CD4-positive, alpha-beta T cell treated with Interferon gamma for 1 hour (primary cell): ENCODE data around the gene C2orf68.
"Not testable (repeated sequence)": the region's sequence is repeated elsewhere in the genome, so short reads cannot be mapped to it uniquely, and the experiment has no call there.

ENCODE experiments used
- DNase-seq: peaks from one replicate; pipeline ENCODE4 v3.0.0-alpha.2; 2020

The C2orf68 gene, protein sequence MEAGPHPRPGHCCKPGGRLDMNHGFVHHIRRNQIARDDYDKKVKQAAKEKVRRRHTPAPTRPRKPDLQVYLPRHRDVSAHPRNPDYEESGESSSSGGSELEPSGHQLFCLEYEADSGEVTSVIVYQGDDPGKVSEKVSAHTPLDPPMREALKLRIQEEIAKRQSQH

DNA sequence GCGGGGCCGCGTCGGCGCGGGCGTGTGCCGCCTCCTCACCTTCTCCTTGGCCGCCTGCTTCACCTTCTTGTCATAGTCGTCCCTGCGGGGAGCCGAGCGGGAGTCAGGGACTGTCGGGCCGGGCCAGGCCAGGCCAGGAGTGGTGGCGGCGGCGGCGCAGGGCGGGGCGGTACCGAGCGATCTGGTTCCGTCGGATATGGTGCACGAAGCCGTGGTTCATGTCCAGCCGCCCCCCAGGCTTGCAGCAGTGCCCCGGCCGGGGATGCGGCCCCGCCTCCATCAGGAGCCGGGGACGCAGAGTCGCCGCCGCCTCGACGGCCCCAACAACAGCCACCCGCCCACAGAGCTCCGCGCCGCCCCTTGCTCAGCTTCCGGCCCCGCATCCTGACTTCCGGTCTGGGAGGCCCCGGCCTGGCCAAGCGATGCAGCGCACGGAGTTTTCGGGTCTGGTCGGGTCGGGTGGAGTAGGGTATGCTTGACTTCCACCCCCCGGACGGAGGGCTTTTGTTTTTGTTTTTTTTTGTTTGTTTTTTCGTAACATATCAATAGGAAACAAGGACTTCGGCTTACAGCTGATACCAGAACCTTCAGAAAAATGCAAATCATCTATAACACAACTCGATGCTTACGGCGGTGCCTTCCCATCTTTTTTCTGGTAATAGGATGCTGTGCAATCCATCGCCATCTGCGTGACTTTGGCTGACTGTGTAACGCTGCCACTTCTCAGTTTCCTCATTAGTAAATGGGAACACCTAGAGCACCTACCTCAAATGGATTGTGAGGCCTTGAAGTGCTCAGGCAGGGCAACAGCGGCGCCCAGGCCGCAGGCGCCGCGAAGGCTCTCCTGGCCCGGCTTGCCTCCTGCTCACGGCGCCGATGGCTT is at the start of gene C2orf68:
TSS of gene C2orf68 (minus strand) at position 362 of the 883 bp plus-strand sequence. CDS start at position 280, 82 bp downstream.
- DNase-seq: peak; percentile 83

DNA sequence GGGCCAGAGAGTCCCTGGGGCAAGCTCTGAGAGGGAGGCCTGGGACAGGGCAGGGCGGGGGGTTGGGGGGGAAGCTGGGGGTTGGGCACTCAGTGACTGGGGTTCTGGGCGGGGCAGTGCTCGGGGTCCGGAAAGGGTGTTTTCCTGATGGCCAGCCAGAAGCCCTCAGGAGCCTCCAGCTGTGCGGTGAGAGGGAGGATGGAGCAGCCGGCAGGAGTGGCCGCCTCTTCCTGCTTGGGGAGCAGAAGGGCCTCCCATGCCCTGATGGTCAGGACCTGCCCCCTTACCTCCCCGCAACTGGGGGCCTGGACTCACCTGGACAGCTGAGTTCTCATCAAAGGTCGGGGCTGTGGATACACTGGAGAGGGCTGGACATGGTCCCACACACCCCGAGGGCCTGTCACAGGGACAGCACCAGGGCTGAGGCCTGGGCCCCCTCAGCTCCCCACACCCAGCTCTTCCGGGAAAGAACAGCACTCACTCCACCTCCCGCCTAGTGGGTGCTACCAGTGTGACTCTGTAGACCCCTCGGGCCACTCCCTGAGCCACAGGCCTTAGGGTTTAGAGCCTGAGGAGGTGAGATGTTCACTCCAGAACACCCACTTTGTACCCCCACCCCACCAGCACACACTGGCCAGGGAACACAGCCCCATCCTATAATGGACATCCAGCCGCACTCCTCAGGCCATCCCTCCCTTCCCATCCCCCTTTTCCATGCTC is 49.4 kb upstream of the C2orf68 start:
- no peak for DNase-seq

DNA sequence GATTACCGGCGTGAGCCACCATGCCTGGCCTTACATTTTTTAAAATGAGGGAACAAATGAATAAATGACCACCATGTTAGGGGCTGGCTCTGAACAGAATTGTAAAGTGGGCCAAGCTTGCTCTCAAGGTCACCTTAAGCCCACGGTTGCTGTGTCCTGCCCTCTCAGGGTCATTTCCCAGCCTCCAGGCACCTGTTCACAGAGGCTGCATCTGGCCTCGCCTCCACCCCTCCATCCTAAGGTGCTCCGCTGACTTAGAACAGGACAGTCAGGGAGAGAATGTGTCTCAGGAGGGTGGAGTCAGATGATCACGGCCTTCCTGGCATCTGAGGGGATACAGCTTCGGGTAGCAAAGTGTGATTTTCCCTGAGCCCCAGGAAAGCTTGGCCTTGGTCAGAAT is 48.9 kb upstream of the C2orf68 start:
- no peak for DNase-seq

DNA sequence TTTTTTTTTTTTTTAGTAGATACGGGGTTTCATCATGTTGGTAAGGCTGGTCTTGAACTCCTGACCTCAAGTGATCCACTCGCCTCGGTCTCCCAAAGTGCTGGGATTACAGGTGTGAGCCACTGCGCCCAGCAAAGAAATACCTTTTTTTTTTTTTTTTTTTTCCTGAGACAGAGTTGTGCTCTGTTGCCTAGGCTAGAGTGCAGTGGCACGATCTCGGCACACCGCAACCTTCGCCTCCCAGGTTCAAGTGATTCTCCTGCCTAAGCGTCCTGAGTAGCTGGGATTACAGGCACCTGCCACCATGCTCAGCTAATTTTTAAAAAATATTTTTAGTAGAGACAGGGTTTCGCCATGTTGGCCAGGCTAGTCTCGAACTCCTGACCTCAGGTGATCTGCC is 48.4 kb upstream of the C2orf68 start:
- not testable (repeated sequence) for DNase-seq

DNA sequence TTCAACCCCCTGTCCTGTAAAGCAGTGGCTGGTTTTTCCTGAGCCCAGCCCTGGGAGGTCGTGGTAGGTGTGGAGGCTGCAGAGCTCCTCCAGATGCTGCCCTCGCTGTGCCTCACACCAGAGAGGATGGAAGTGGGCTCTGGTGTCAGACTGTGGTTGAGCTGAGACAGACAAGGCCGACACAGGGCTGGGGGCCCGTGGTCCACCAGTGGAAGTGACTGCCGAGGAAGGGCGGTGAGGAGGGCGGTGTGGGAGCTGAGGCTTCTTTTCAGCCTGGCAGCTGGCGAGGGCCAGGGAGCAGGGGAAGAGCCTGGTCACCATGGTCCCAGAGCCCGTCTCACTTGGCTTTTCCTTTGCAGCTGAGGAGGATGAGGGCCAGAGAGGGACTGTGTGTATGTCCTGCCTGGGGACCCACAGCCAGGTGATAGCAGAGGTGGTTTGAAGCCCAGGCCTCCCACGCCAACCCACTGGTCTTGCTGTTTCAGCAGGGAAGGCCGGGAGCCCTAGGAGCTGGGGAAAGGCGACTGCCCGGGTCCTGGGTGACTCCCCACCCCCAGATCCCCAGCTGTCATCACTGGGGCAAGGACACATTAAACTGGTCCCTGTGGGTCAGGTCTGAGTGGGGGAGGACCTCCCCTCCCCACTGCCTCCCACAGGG is 47.6 kb upstream of the C2orf68 start:
- no peak for DNase-seq

DNA sequence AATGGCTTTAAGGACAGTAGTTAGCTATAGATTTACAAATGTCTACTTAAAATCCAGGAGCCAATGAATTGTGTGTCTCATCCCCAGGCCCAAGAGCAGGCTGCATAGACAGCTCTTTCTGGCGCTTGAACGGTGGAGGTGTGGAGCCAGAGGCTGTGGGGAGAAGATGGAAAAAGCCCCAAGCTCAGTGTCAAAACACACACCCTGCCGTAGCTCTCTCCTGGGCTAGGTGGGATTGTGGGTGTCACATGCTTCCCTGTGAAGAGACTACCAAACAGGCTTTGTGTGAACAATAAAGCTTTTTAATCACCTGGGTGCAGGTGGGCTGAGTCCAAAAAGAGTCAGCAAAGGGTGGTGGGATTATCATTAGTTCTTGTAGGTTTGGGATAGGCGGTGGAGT is 45.5 kb upstream of the C2orf68 start:
- not testable (repeated sequence) for DNase-seq

DNA sequence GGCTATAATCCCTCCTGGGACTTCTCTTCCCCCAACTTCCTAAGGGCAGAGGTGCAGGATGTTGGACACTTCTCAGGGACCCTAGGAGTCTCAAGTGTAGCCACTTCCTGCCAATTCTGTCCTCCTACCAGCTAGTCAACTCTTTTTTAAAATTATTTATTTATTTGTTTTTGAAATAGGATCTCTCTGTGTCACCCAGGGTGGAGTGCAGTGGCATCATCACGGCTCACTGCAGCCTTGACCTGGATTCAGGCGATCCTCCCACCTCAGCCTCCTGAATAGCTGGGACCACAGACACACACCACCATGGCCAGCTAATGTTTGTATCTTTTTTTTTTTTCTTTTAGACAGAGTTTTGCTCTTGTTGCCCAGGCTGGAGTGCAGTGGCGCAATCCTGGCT is 44.6 kb upstream of the C2orf68 start:
- DNase-seq: no peak

DNA sequence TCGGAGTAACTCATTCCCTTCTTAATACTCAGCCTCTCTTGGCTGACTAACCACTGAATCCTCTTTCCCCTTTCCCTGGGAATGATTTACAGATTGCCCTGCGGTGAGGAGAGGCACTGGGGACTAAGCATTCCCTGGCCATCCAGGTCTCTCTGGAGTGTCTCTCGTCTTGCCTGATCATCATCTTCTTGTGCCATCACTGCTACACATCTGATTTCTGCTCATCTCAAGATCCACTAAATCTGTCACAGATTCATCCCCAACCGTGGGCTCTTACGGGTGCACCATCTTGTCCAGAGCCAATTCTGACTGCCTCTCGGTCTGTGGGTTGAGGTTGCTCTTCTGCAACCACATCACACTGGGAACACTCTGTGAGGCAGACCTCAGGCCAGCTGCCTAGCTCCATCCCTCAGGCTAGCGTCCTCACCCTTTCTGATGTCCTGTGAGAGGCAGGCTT is 44.1 kb upstream of the C2orf68 start:
- no peak for DNase-seq

DNA sequence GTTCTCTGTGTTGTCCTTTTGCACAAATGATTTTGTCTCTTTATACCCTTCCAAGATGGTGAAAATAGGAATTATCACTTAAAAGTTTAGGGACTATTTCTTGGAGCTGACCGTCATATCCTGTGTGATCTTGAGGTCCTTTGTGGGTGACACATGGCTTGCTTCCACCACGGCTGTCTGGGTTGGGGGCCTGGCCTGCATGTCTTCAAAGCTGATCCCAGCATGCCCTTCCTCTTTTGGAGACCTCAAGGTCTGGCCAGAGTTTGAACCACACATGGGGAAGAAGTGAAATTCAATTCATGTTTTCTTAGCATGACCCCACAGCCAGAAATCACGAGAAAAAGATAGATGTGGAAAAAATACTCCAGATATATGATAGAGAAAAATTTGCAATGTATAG is 42.1 kb upstream of the C2orf68 start:
- peak; percentile 13 for DNase-seq

DNA sequence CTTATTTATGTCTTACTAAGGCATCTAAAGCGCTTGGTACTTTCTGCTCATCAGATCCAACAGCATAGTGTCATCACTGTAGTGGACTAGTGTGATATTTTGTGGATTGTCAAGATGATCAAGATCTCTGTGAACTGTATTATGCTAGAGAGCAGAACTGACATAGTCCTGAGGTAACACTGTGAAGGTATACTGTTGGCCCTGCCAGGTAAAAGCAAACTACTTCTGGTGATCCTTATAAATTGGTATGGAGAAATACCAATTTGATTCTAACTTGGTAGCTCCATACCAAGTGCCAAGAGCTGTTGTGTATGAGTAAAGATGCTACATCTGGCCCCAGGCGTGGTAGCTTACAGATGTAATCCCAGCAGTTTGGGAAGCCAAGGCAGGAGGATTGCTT is 40.2 kb upstream of the C2orf68 start:
- DNase-seq: no peak

DNA sequence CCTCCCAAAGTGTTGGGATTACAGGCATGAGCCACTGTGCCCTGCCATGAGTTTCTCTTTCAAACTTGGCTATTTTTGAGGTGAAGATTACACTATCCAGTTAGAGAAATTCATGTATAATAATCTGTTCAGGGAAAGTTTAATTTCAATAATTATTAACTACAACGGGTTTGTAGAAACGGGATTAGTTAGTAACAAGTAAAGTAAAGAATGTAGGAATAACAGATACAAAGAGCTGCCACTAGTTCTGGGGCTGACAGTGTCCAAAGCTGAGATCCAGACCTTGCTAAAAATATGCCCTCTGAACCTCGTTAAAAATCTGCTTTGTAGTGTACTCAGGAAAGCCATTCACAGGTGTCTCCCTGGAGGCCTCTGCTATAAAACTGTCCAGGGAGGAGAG is 39.2 kb upstream of the C2orf68 start:
- DNase-seq: no peak

DNA sequence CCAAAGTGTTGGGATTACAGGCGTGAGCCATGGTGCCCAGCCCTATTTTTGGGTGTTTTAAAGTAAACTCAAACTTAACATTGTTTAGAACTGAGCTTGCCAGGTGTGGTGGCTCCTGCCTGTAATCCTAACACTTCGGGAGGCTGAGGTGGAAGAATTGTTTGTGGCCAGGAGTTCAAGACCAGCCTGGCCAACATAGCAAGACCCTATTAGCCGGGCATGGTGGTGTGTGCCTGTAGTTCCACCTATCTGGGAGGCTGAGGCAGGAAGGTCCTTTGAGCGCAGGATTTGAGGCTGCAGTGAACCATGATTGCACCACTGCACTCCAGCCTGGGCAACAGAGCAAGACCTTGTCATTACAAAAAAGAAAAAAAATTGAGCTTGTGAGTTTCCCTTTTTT is 38.6 kb upstream of the C2orf68 start:
- no peak for DNase-seq

DNA sequence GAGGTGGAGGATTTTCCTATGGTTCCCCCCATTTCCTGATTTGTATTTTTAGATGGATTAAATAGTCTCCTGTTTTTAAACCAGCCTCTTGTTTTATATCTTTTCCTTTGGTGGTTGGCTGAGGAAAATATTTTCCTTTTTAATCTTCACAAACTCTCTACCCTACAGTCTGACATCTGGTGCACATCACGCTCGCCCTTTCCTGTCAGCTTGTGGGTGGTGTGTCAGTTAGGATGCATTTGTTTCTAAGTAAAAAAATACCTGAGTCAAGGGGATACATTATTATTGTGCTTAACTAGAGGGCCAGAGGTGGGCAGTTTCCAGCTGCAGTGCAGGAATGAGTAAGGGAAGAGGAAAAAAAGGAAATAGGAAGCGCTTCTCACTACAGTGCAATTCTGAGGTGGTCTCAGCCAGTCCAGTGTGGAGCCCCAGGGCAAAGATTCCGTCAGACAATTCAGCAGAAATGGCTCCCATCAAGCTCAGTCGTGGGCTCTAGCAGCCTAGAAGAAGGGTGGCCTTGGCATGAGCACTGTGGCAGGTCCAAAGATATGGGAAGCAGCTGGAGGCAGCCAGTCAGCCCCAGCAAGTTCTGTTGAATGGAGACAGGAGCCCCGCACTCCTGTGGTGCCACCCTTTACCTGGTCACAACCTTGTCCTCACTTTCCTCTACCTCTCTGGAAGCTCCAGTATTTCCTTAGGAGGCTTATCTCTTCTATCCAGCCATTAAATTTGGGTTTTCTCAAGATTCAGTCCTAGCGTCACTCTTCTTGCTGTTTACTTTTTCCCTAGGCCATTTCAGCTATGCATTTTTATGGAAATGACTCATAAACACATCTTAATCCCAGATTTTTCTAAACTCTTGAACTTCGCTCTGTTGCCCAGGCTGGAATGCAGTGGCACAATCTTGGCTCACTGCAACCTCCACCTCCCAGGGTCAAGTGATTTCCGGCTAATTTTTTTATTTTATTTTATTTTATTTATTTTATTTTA is 37.6 kb upstream of the C2orf68 start:
- DNase-seq: no peak

DNA sequence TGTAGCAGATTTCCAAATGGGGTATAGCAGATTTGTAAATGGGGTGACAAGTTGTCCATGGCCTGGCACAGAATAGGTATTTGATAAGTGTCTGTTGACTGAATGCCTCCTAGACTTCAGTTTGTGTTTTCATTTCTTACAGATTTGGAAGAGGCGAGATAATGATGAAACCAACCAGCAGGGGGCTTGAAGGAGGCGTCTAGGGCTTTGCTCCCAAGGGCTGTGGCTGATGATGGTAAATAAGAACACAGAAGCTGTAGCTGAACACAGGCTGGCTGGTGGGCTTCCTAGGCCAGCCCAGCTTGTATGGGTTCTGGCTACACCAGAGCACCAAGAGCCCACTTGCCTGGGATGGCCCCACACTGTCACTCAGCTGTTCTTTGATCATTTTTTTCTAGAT is 36.8 kb upstream of the C2orf68 start:
- DNase-seq: no peak

DNA sequence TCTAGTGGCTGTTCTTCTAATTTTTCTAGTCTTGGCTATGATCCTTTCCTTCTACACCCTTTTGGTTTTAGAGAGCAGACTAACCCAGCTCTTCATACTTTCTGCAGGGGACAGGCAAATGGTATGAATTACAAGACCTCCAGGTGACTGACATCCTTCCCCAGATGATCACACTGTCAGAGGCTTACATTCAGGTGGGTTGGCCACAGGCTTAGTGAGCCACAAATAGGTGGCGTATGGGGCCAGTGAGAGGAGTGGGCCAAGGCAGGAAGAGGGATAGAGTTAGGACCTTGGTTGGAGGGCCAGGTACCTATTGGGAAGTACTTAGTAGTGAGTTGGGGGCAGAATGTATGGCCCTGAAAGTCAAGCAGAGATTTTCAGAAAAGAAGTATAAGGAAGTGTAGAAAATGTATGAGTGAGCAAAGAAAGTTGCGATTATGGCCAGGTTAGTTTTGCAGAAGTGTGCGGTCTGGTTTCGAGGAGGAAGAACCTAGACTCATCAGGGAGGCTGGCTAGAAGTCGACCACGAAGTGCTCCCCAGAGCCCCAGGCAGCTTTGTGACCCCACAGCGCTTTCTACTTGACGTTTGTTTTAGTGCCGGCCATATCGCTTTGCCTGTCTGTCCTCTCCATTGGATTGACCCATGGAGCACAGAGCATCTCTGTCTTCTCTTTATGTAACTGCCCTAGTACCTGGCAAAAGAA is 36.1 kb upstream of the C2orf68 start:
- DNase-seq: peak; percentile 17

DNA sequence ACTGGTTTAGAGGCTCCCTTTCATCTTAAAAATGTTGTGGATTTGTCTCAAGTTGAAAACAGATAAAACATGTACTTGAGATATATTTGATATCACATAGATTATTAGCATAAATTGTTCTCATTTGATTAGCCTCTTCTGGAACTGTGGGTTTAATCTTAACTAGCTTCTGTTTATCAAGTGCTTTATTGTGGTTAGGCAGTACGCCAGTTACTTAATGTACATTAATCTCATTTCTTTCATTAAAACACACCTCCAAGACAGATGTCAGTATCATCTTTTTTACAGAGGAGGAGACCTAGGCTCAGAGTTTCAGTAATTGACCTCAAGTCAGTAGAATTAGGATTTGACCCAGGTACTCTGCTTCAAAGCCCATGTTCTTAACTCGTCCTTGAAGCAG is 34.3 kb upstream of the C2orf68 start:
- no peak for DNase-seq

DNA sequence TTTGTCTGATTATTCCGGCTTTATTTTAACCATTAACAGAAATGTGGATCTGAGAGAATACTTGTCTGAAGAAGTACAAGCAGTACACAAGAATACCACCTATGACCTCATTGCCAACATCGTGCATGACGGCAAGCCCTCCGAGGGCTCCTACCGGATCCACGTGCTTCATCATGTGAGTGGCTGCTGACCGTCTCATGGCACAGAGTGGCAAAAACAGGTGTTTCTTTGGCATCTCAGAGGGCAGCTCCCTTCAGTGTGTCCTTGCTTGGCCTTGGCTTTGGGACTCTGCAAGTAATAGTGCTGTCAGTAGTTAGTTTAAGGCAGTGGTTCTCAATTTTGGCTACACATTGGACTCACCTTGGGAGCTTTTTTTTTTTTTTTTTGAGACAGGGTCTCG is 33.0 kb upstream of the C2orf68 start:
- DNase-seq: no peak

DNA sequence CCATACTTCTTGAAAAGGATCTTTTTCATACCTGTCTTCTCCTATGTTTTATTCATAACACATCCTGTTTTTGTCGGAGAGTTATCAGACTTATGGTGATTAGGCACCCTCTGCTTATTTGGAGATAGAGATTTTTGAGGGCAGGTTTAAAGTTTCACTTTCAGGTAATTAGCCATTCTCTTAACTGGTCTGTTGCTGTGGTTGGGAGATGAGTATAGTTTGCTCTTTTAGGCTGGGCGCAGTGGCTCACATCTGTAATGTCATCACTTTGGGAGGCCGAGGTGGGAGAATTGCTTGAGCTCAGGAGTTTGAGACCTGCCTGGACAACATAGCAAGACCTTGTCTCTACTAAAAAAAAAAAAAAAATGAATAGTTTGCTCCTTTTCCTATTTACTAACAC is 30.9 kb upstream of the C2orf68 start:
- DNase-seq: no peak

DNA sequence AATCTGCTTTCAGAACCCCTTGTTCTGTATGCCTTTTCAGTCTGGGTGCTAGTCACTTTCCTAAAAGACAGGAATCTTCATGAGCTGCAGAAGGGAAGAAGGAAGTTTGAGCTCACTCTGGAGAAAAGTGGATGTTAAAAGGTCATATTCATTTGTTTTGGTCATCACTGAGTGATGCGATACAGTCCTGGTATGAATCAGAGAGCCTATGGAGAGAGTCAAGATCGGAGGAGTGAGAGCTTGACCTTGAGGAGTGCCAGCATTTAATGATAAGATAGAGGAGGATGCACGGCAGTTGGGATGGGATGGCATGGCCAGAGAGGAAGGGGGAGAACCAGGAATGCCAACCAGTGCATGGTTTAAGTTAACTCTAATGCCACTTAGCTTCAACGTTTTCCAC is 23.8 kb upstream of the C2orf68 start:
- DNase-seq: no peak

DNA sequence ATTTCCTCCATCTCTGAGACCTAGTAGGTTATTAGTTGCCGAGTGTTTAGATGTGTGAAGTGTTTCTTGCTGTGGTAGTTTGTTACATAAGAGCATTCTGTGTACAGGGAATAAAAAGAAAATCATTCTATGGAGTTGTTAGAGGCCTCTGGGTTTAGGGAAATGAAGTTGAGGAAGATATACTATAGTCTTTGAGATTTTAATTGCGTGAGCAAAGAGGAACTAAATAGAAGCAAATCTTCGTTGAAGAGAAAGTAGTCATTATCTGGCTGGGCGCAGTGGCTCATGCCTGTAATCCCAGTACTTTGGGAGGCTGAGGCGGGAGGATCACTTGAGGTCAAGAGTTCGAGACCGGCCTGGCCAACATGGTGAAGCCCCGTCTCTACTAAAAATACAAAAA is 23.1 kb upstream of the C2orf68 start:
- DNase-seq: no peak

DNA sequence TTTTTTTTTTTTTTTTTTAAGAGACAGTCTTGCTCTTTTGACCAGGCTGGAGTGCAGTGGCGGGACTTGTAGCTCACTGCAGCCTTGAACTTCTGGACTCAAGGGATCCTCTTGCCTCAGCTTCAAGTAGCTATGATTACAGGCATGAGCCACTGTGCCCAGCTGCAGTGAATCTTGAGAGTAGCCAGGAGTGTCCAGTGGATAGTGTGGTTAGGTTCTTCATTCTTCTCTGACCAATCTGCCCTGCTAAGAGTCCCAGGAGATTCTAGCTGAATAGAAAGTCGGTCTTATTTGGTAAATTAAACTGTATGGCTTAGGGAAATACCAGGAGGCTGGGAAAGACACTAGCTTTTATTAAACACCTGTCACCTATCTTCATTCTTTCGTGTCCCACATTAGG is 19.4 kb upstream of the C2orf68 start:
- no peak for DNase-seq
